SK-N-MC (cell line): ENCODE data around the gene BABAM2.

Source experiments
- EZH2 ChIP-seq: fragments of 200-600 bp; sonication (generic); IDR thresholded peaks from one replicate; pipeline ENCODE4 v1.6.1; 2017; ENCODE audit warnings: antibody characterized with exemption
- FOXP2 ChIP-seq: optimal IDR thresholded peaks from 2 replicates; pipeline ENCODE3; 2011; ENCODE audit warnings: mild to moderate bottlenecking, moderate library complexity; ENCODE audit not compliant: insufficient read depth; ENCODE audit errors: extremely low read length, control extremely low read depth
- POLR2AphosphoS5 ChIP-seq: IDR thresholded peaks from 2 replicates; pipeline ENCODE4 v1.6.1; 2012; ENCODE audit warnings: mild to moderate bottlenecking, low read depth, low read length, borderline replicate concordance

DNA sequence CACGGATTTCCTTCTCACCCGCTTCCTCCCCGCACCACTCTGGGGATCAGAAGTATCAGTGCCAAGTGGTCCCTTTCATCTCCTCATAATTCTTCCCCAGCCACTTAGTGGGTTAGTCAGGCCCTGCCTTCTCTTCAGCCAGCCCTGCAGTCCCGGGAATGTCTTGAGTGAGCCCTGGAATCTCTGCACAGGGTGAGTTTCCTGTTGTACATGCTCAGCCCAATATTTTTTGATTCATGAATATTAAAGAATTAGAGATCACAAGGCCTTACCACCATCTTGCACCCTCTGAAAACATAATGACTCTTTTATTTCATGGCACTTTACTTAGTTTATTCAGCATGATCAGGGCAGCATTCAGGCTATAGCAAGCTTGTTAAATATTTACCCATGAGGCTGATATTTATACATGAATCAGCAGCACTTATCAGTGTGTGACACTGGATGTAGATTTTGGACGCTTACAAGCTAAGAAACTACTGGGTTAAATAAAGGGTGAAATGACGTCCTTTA, 342.7 kb downstream of the BABAM2 start:
- TF ChIP-seq EZH2 (no peak), POLR2AphosphoS5 (no peak), FOXP2 (no peak)
